ENCODE measurements around the gene FLAD1.
"Not testable (repeated sequence)": the region's sequence is repeated elsewhere in the genome, so short reads cannot be mapped to it uniquely, and the experiment has no call there.

FLAD1 gene

DNA sequence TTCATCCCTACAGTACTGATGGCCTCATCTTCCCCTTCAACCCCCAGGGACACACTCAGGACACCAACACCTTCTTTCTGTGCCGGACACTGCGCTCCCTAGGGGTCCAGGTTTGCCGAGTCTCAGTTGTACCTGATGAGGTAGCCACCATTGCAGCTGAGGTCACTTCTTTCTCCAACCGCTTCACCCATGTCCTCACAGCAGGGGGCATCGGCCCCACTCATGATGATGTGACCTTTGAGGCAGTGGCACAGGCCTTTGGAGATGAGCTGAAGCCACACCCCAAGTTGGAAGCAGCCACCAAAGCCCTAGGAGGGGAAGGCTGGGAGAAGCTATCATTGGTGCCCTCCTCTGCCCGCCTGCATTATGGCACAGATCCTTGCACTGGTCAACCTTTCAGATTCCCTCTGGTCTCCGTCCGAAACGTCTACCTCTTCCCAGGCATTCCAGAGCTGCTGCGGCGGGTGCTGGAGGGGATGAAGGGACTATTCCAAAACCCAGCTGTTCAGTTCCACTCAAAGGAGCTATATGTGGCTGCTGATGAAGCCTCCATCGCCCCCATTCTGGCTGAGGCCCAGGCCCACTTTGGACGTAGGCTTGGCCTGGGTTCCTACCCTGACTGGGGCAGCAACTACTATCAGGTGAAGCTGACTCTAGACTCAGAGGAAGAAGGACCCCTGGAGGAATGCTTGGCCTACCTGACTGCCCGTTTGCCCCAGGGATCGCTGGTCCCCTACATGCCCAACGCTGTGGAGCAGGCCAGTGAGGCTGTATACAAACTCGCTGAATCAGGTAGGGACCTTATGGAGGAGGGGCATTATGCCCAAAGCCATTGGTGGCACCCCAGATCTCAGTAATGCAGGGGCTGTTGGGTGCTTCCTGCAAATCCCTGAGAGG lies 5.2 kb downstream of the FLAD1 start:
- no peak for DNase-seq (ENCODE audit: low read depth in 2 of 2)

DNA sequence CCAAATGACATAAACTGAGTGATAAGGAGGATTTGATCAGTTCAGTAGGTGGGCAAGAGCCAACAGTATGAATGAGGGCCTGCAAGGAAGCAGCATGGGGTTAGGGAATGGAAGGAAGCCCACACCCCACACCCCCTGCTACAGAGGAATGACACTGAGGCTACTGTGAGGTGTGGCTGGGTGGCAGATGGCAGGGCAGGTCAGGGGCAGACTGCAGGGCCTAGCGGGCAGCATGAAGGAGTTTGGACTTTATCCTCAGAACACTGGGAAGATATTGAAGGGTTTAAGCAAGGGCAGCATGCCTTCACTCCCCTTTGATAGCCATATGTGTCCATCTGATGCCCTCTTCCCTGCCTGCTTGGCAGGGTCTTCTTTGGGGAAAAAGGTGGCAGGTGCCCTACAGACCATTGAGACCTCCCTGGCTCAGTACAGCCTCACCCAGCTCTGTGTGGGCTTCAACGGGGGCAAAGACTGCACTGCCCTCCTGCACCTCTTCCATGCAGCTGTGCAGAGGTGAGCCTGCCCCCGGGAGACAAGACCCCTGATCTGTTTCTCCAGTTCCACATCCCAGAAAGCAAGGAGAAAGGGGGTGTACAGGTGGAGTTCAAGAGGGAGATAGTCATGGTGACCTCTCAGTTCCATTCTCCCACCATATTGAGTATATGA lies 6.2 kb downstream of the FLAD1 start:
- DNase-seq (ENCODE audit: low read depth in 2 of 2): no peak

DNA sequence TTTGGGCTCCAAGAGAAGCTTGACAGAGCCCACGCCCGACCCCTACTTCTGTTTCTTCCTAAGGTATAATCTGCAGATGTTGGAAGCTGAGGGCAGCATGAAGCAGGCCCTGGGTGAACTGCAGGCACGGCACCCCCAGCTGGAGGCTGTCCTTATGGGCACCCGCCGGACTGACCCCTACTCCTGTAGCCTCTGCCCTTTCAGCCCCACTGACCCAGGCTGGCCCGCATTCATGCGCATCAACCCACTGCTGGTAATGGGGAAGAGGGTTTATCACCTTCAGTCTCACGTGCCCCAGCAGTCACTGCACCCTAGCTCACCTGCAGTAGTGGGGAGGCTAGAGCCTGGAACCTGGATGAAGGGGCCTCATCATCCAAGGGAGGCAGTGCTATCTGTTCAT lies 7.1 kb downstream of the FLAD1 start:
- no peak for DNase-seq (ENCODE audit: low read depth in 2 of 2)

DNA sequence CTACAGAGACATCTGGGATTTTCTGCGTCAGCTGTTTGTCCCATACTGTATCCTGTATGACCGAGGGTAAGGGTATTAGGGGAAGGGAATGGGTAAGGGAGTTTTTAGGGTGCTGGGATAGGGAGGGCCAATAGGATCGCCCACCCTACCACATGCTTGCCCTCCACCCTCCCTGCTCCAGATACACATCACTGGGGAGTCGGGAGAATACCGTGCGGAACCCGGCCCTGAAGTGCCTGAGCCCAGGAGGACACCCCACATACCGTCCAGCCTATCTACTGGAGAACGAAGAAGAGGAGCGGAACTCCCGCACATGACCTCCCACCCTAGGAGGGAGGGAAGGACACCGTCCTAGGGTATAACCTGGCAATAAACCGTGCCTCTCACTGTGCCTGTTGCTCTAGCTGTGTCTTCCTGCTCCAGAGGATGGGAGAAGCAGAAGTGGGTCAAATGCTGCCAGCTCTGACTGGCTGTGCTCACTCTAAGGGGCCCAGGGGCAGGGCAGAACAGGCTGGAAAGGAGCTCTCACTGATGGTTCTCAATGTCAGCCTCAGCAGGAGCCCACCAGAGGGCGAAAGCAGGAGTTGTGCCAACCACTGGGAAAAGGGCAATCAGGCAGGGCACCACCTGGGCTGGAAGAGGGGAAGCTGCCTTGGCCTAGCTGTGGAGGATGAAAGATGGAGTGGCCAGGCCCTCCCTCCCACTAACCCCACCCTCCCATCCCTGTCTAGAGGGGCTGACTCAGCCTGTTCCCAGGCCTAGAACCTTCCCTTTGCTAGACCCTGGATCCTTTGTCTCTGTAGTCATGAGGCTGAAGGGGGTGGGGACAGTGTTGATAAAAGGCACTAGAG lies 9.8 kb downstream of the FLAD1 start:
- DNase-seq (ENCODE audit: low read depth in 2 of 2): no peak

DNA sequence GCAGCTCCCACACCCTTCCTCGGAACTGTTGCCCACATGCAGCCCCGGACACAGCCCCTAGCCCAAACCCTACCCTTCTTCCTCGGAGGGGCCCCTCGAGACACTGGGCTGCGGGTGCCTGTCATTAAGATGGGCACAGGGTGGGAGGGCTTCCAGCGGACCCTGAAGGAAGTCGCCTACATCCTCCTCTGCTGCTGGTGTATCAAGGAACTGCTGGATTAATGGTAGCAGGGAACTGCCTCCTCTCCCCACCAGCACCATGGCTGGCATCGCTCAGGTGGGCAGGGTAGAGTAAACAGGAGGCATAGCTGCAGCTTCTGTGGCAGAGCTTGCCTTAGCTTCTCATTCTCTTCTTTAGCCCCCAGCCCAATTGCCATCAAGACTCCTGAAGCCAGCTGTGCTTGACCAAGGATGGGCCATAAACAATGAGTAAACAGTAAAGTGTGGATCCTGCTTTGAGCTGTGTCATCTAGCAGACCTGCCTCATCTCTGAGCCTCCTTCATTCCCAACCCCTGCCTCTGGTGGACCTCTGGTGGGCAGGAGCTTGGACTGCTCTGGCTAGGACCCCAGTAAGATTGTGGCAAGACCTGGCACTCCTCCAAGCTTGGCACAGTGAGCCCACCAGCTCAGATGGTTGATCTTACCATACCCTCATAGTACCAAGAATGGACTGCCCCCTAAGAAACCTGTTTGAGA lies 10.6 kb downstream of the FLAD1 start, which contains the start of gene LENEP:
Gene LENEP (plus strand): TSS at position 15 of the 697 bp plus-strand sequence. CDS start 22 bp downstream, at position 37.
- no peak for DNase-seq (ENCODE audit: low read depth in 2 of 2)

DNA sequence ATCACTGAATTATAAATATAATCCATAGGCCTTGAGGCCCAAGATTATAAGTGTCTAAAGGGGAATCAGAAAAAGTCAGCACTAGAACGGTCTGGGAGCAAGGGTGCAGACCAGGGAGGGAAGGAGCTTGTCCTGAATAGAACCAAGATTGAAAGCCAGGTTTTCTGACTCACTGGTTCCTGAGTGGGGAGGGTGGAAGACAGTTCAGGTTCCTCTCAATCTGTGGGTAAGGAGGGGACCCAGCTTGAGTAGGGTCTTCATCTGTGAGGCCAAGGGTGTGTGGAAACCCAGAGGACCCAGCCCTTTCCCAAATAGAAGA lies 11.1 kb downstream of the FLAD1 start:
- no peak for DNase-seq (ENCODE audit: low read depth in 2 of 2)

DNA sequence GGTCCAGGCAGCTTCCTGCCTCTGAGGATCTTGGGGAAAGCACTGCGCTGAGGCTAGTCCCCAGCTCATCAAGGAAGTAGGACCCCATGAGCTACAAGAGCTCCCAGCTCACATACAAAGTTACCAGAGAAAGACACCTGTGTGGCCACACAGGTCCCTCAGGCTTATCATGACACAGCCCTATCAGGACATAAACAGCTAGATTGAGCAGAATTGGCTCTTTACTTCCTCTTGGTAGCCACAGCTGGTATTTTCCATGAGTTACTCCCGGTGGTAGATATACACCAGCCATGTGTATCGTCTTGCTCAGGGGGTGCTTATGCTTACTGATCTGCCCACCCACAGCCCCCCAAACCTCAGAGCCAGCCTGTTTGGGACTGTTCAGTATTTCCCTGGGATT lies 11.4 kb downstream of the FLAD1 start:
- DNase-seq (ENCODE audit: low read depth in 2 of 2): no peak

DNA sequence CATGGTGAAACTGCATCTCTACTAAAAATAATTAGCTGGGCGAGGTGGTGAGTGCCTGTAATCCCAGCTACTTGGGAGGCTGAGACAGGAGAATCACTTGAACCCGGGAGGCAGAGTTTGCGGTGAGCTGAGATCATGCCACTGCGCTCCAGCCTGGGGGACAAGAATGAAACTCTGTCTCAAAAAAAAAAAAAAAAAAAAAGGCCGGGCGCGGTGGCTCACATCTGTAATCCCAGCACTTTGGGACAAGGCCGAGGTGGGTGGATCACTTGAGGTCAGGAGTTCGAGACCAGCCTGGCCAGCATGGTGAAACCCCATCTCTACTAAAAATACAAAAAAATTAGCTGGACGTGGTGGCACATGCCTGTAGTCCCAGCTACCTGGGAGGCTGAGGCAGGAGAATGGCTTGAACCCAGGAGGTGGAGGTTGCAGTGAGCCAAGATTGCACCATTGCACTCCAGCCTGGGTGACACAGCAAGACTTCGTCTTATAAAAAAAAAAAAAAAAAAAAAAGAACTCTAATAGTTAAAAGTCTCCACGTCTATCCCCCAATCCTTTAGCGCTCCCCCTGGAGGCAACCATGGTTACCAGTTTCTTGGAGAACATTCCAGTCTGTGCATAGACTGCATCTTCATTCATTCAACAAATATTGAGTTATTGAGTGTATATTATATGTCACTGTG lies 12.3 kb downstream of the FLAD1 start:
- not testable (repeated sequence) for DNase-seq (ENCODE audit: low read depth in 2 of 2)

DNA sequence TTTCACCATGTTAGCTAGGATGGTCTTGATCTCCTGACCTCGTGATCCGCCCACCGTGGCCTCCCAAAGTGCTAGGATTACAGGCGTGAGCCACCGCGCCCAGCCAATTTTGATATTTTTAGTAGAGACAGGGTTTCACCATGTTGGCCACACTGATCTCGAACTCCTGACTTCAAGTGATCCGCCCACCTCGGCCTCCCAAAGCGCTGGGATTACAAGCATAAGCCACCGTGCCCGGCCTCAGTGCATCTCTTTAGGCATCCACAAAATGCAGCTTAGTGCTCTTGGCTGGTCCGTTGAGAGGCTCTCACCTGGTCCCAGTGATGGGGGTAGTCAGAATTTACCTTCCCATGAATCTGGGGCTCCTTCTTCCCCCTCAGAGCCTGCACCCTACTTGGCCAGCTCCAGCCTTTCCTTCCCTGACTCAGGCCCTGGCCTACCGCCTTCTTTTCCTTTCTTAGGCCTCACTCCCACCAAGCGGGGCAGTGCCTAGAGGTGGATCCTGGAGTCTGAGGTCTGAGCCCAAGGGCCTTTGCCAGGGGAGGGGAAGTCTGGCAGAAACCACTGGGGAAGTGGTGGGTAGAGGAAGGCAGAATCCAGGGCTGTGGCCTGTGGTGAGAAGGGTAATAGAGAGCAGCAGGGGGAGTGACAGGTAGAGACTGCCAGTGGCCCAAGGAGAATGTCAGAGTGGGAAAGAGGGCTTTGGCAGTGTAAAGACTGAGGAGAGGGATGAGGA lies 14.0 kb downstream of the FLAD1 start:
- no peak for DNase-seq (ENCODE audit: low read depth in 2 of 2)

DNA sequence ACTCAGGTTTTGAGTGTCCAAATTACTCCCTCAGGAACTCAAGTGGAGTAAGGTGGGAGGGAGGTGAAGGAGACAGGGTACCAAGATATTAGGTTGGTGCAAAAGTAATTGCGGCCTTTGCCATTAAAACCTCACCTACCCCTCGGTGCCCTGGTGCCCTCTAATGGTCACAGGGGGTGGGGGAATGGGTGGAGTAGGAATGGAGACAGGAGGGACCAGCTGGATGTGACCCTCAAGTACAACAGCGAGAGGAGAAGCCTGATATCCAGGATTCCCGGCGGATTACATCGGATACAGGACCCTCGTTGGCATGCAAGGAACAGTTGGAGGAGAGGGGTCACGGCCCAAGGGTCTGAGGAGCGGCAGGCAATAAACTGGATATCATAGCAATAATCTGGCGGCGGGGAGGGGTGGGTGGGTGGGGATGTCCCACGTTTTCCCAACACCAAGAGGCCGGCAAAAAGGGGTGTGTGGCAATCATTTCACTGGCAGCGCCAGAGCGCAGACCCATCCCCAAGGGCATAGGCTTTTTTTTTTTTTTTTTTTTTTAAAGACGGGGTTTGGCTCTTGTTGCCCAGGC lies 15.1 kb downstream of the FLAD1 start:
- DNase-seq (ENCODE audit: low read depth in 2 of 2): no peak

DNA sequence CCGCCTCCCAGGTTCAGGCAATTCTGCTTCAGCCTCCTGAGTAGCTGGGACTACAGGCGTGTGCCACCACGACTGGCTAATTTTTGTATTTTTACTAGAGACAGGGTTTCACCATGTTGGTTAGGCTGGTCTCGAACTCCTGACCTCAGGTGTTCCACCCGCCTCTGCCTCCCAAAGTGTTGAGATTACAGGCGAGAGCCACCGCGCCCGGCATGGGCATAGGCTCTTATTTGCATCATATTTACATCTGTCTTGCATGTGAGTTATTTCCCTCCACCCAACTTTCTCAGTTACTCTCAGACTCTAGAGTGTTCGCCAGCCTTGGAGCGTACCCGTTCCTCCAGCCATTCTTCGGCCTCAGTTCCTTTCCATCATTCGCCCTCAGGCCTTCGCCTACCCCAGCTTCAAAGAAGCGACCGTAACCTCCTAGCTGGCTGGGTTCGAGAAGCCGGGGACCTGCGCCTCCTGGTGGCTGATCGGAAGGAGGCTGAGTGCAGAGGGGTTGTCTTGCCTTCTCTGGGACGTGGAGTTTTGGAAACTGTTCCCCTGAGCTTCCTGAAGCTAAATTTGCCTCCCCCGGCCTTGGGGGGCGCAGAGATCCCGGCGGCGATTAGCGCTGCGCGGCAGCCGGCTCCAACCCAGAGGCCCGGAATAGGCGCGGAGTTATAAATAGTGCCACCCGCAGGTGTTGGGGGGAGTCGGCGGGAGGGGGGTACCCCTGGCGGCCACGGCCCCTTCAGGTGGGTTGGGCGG lies 15.8 kb downstream of the FLAD1 start:
- peak in 1 of 2 experiments; percentile 79 for DNase-seq (ENCODE audit: low read depth in 2 of 2)

DNA sequence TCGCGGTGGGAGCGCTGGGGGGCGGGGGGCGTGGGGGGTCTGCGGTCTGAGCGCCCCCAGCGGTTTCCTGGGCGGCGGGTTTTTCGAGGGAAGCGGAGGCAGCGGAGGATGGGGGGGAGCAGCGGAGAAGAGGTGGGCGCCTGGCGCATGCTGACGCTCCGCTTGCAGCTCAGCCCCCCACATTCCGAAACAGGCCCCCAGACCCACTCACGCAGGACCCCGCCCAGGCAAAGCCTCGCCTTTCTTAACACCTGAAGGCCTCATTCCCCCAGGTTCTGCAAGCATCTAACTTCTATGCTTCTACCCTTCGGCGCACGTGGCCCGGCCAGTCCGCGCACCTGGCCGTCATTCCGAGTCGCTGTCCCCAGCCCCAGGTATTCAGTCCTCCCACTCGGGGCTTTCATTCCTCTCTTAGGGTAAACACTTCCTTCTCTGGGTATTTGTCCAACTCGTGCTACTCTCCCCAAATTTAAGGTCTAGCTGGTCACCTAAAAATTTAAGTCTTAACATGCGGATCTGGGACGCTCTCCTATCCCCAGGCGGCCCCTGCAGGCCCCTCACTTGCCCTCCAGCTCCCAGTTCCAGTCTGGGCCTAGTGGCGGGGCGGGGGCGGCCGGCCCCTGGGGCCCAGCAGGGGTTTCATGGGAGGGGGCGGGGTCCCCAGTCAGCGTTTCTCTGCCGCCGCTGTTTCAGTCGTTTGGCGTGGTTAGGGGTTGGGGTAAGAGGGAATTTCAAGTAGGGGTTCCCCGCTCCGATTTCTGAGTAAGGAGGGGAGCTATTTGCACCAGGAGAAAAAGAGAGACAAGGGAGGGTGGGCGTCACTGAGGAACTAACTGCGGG lies 16.6 kb downstream of the FLAD1 start:
- DNase-seq (ENCODE audit: low read depth in 2 of 2): peak in 1 of 2 experiments; percentile 77

DNA sequence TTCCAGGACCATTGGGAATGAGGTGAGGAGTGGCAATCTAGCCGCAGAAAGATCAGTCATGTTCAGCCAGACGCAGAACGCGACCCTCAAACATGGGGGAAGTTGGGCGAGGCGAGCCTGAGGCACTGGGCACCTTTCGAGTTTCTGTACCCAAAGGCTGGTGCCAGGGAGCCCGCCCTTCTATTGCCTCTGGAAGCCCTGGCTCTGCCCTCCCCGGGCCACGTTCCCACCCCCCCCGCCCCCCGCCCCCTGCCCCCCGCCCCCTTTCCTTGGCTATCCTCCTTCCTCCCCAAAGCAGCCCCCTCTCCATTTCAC lies 17.2 kb downstream of the FLAD1 start:
- no peak for DNase-seq (ENCODE audit: low read depth in 2 of 2)

DNA sequence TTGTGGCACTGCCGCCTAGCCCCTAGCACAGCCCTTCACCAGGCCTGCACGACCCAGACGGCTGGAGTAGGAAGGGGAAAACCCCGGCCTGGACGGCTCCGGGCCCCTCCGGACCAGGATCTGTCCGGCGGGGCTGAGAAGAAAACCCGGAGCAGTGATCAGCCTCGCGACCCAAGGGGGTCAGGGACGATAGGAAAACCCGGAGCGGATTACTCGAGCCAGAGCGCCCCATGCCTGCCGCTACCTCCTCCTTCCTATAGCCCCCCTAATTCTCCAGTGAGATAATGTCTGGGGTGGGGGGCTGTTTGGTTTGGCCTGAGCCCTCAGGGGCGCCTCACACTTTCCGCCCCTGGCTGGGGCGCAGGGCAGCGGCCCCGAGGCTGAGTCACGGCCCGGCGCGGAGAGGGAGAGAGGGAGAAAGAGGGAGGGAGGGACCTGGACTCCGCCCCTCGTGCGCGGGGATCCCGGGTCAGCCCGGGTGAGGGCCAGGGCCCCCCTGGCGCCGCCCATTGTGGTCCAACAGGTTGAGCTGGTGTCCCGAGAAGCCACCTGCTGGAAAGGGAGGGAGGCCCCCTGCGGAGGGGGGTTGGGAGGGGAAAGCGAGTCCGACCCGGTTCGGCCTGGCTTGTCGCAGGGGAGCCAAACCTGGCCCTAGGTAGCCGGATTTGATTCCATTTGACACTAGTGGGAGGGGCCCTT lies 17.7 kb downstream of the FLAD1 start:
- DNase-seq (ENCODE audit: low read depth in 2 of 2): peak; percentile 67 to 86

DNA sequence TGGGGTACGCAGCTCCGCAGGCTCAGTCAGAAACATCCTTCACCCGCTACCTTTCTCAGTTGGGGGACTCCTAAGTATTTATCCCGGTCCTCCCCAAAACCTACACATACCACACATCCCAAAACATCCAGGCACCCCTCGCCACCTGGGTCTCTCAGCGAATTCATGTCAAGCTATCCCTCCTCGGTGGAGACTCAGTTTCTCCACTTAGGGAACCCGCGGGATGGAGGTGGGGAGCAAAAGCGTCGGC lies 18.2 kb downstream of the FLAD1 start:
- no peak for DNase-seq (ENCODE audit: low read depth in 2 of 2)

DNA sequence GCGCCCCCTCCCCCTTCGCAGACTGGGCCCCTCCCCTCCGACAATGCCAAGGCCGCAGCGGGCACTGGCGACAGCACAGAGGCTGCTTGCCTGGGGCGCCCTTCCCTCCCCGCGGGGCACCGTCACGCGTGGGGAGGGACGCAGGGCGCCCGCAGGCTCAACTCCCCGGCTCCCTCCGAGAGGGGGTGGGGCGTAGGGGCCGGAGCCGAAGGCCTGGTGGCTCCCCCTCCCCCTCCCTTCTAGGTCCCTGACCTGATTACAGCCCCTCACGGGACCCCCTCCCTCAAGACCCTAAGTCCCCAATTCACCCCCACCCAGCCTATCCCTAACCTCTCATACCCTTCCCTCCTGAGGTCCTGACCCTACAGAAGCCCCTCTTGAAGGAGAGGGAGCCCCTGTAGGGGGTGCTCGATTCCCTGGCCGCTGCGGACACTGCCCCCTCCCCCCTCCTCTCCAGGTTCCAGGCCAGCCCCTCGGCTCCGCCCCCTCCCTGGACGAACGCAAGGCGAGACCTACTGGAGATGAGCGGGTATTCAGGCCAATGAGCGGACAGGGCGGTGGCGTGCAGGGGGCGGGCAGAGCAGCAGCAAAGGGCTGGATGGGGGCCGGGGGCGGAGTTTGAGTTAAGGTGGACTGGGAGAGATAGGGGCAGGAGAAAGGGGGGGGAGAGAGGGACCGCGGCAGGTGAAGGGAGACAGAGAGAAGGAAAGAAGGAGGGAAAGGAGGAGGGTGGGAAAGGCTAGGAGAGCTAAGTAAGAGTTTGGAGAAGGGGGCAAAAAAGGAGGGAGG lies 18.7 kb downstream of the FLAD1 start:
- DNase-seq (ENCODE audit: low read depth in 2 of 2): peak; percentile 97 to 100

DNA sequence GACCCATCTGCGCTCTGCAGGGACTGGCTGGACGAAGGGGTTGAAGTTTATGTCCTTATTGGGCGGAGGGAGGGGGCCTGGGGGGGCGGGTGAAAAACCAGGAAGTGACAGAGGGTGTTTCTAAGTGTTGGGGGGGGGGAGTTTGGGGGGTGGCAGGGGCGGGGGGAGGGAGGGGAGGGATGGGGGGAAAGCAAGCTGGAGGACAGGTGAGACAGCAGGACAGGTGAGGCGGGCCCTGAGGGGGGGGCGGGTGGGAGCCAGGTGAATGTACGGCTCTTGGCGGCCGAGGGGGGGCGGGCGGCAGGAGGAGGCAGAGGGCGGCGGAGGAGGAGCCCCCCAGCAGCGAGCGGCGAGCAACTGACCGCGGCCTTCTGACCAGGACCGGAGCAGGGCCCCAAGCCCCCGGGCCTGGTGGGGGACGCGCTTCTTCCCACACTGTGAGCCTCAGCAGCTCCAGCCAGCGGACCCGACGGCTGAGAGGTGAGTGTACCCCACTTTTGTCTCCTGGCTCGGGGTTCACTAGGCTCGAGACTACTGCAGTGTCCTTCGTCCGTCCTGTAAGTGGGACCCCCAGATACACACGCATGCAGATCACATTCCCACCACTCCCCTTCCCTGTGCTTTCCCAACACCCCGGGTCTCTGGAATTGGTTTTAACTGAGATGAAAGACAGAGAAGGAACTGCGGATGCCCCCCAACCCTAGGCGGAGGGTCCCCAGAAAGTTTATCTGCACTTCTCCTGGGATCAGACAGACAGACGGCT lies 19.5 kb downstream of the FLAD1 start, which contains the start of gene ZBTB7B:
Gene ZBTB7B (plus strand): TSS at position 339 of the 763 bp plus-strand sequence. CDS start 11,859 bp downstream, outside the sequence.
- no peak for DNase-seq (ENCODE audit: low read depth in 2 of 2)
